MM.1S (cell line): ENCODE results near the gene BRME1.

Experiments used
- DNase-seq: peaks from one replicate; pipeline ENCODE4 v3.0.0-alpha.2; 2015
- H2AFZ ChIP-seq: fragments of 300-600 bp; sonication (generic); 2 replicates; pipeline ENCODE4 v1.6.0; 2016; ENCODE audit warnings: antibody characterized with exemption, low read length
- H3F3A ChIP-seq: fragments of 300-600 bp; sonication (generic); 2 replicates; pipeline ENCODE4 v1.6.1; 2016; ENCODE audit warnings: mild to moderate bottlenecking, antibody characterized with exemption, low read length, moderate library complexity, mixed read lengths; ENCODE audit not compliant: insufficient read depth
- H3K27ac ChIP-seq: fragments of 300-600 bp; sonication (generic); 2 replicates; pipeline ENCODE4 v1.5.1; 2016; ENCODE audit warnings: mild to moderate bottlenecking, low read length
- H3K27me3 ChIP-seq: fragments of 300-600 bp; sonication (generic); replicated peaks from 2 replicates; pipeline ENCODE4 v1.6.0; 2016; ENCODE audit warnings: low read length; ENCODE audit not compliant: insufficient read depth
- H3K36me3 ChIP-seq: fragments of 300-600 bp; sonication (generic); replicated peaks from 2 replicates; pipeline ENCODE4 v1.6.1; 2016; ENCODE audit warnings: mild to moderate bottlenecking, low read length, mixed read lengths; ENCODE audit not compliant: insufficient read depth
- H3K4me1 ChIP-seq: fragments of 300-600 bp; sonication (generic); 2 replicates; pipeline ENCODE4 v1.6.1; 2016; ENCODE audit warnings: low read length, mixed read lengths
- H3K4me2 ChIP-seq: fragments of 300-600 bp; sonication (generic); 2 replicates; pipeline ENCODE4 v1.6.0; 2016; ENCODE audit warnings: low read depth, low read length
- H3K4me3 ChIP-seq: fragments of 300-600 bp; sonication (generic); 2 replicates; pipeline ENCODE4 v1.5.1; 2016; ENCODE audit warnings: low read length, mixed read lengths
- H3K79me2 ChIP-seq: fragments of 300-600 bp; sonication (generic); 2 replicates; pipeline ENCODE4 v1.6.1; 2016; ENCODE audit warnings: mixed run types, low read length, mixed read lengths
- H3K9ac ChIP-seq: fragments of 300-600 bp; sonication (generic); 2 replicates; pipeline ENCODE4 v1.6.1; 2016; ENCODE audit warnings: low read length, mixed read lengths
- H3K9me2 ChIP-seq: fragments of 300-600 bp; sonication (generic); replicated peaks from 2 replicates; pipeline ENCODE4 v1.6.1; 2016; ENCODE audit warnings: mild to moderate bottlenecking, low read length, mixed read lengths; ENCODE audit not compliant: insufficient read depth
- H3K9me3 ChIP-seq: fragments of 300-600 bp; sonication (generic); replicated peaks from 2 replicates; pipeline ENCODE4 v1.6.1; 2016; ENCODE audit warnings: mild to moderate bottlenecking, low read length, mixed read lengths; ENCODE audit not compliant: insufficient read depth
- H4K20me1 ChIP-seq: fragments of 300-600 bp; sonication (generic); 2 replicates; pipeline ENCODE4 v1.6.1; 2016; ENCODE audit warnings: mild to moderate bottlenecking, low read length, moderate library complexity, mixed read lengths; ENCODE audit not compliant: insufficient read depth
- EZH2 ChIP-seq: fragments of 300-600 bp; sonication (generic); optimal IDR thresholded peaks from 2 replicates; pipeline ENCODE3; 2017; ENCODE audit warnings: low read depth, mild to moderate bottlenecking, antibody characterized with exemption, low read length, mixed read lengths
- EZH2phosphoT487 ChIP-seq: fragments of 300-600 bp; sonication (generic); IDR thresholded peaks from 2 replicates; pipeline ENCODE4 v1.6.1; 2018; ENCODE audit warnings: antibody characterized with exemption, low read length
- TF ChIP-seq, protein P1 (sequence below): fragments of 300-600 bp; sonication (generic); IDR thresholded peaks from 2 replicates; pipeline ENCODE4 v1.5.1; 2016; ENCODE audit warnings: antibody characterized with exemption, low read length, mixed read lengths

BRME1 gene

DNA sequence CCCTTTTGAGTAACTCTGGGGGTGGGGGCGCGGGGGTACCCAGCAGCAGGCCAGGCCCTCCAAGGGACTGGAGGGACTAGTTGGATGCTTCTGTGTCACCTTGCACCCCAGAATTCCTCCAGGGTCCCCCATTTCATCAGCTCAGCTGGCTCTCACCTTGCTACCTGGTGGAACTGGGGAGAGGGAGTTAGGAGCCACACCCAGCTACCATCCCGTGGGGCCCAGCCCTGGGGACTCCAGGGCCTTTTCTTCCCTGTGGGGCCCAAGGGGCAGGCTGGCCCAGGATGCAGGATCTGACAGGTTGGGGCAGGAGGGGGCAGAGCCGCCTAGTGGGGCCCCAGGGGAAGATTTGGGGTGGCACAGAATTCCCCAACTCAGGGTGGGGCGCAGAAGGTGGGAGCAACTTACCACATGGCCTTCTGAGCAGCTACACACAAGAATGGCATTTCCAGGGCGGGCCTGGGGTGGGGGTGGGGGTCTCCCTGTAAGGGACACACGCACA is 61.7 kb downstream of the BRME1 start:
- H3F3A ChIP-seq: peaks cover 41% of the 10 kb centered on the region
- H3K4me3 ChIP-seq: no peak overlapping the region
- peaks cover 33% of the 10 kb centered on the region for H3K79me2 ChIP-seq

DNA sequence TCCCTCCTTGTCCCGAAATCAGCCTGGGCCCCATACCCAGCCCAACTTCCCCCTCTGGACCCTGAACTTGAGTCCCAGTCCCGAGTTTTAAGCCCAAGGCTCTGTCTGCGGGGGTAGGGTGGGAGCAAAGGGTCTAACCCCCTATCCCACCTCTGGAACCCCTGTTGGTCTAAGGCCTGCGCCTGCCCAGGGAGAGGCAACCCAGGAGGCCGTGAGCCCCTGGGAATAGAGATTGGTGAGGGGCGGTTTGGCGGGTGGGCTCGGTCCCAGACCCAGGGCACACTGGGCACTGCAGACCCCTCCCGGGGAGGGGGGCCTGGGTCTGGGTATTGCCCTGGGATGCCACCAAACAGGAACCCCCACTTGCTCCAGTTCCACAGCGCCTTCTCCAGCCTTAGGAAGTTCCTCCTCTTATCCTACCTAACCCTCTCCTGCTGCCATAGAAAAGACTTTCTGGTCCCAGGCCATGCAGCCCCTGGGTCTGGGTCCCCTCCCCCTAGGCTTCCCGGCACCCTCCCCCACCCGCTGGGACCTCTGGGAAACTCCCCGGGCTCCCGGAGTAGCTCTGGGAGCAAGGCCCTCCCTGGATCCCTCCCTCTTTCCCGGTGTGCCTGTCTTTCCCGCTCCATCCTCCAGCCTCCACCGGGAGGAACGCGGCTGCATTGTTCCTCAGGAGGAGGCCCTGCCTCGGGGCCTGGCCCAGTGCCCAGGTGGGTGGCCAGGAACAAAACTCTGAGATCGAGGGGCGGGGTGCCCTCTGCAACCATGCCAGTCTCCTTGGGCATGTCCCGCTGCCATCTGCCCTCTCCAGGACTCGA is 62.6 kb downstream of the BRME1 start:
- Histone ChIP-seq H3K9me2 (no peaks in the 10 kb centered on the region), H3K4me3 (peak overlapping the region; percentile 63), H4K20me1 (no peaks in the 10 kb centered on the region), H3K9ac (peak overlapping the region; percentile 95), H3K4me1 (peaks cover 32% of the 10 kb centered on the region), H3F3A (peaks cover 41% of the 10 kb centered on the region), H3K9me3 (no peaks in the 10 kb centered on the region), H3K27me3 (no peaks in the 10 kb centered on the region), H3K36me3 (no peaks in the 10 kb centered on the region), H3K79me2 (peaks cover 41% of the 10 kb centered on the region), H3K4me2 (peak overlapping the region; percentile 97), H2AFZ (peak overlapping the region; percentile 75; the same call in 1 of the 2 replicates), H3K27ac (peak overlapping the region; percentile 67; the same call in 1 of the 2 replicates)
- TF ChIP-seq EZH2: no peak
- TF ChIP-seq EZH2phosphoT487: no peak
- TF ChIP-seq, protein P1, sequence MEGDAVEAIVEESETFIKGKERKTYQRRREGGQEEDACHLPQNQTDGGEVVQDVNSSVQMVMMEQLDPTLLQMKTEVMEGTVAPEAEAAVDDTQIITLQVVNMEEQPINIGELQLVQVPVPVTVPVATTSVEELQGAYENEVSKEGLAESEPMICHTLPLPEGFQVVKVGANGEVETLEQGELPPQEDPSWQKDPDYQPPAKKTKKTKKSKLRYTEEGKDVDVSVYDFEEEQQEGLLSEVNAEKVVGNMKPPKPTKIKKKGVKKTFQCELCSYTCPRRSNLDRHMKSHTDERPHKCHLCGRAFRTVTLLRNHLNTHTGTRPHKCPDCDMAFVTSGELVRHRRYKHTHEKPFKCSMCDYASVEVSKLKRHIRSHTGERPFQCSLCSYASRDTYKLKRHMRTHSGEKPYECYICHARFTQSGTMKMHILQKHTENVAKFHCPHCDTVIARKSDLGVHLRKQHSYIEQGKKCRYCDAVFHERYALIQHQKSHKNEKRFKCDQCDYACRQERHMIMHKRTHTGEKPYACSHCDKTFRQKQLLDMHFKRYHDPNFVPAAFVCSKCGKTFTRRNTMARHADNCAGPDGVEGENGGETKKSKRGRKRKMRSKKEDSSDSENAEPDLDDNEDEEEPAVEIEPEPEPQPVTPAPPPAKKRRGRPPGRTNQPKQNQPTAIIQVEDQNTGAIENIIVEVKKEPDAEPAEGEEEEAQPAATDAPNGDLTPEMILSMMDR: no peak
- no peak for DNase-seq

More for the DNA sequence above, 61.7 kb downstream of the BRME1 start:
- H3K4me1 ChIP-seq: peaks cover 27% of the 10 kb centered on the region
- no peak overlapping the region for H3K9ac ChIP-seq
- H3K9me3 ChIP-seq: no peaks in the 10 kb centered on the region
- no peak overlapping the region for H3K27ac ChIP-seq
- no peak overlapping the region for H3K4me2 ChIP-seq
- DNase-seq: no peak
- H3K36me3 ChIP-seq: no peaks in the 10 kb centered on the region
- H4K20me1 ChIP-seq: no peaks in the 10 kb centered on the region
- H2AFZ ChIP-seq: no peak overlapping the region
- H3K9me2 ChIP-seq: no peaks in the 10 kb centered on the region
- no peaks in the 10 kb centered on the region for H3K27me3 ChIP-seq
- TF ChIP-seq EZH2 (no peak), EZH2phosphoT487 (no peak)
- TF ChIP-seq, protein P1: no peak

DNA sequence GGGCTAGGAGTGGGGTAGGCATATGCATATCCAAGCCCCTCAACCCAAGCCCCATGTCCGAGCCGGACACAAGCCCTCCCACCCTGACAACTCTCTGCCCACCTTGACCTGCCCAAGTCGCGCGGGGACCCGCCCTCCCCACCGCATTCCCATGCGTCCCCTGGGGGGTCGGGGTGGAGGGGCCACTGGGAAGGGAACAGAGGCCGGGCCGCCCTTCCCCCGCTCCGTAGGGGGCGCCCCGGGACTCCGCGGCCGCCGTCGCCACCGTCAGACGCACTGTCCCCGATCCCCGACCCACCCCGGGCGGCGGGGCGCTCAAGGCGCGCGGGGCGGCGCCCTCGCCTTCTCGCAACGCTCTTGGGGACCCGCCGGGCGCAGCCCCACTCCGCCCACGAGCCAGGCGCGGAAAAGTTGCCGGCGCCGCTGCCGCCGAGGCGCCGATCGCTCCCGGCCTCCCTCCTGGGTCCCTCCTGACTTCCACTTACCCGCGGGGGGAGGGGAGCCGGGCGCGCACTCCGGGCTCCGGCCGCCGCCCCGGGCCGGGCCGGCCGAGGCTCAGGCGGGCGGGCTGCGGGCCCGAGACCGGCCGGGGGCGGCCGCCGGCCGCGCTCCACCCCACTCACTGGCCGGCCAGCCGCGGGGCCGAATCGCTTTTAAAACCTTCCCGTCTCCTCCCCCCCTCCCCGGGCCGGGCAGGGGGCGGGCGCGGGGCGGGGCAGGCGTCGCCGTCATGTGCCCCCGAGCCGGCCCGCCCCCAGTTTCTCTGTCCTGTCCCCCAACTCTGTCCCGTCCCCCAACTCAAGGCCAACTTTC is 63.4 kb downstream of the BRME1 start:
- H4K20me1 ChIP-seq: no peaks in the 10 kb centered on the region
- no peaks in the 10 kb centered on the region for H3K9me3 ChIP-seq
- H2AFZ ChIP-seq: peak overlapping the region; percentile 75; the same call in 1 of the 2 replicates
- peak overlapping the region; percentile 97 for H3K9ac ChIP-seq
- peak overlapping the region; percentile 88 for H3K4me3 ChIP-seq
- peaks cover 29% of the 10 kb centered on the region for H3K4me1 ChIP-seq
- peaks cover 39% of the 10 kb centered on the region for H3F3A ChIP-seq
- TF ChIP-seq, protein P1: peak; percentile 12
- TF ChIP-seq EZH2: no peak
- H3K9me2 ChIP-seq: no peaks in the 10 kb centered on the region
- H3K79me2 ChIP-seq: peaks cover 47% of the 10 kb centered on the region
- no peaks in the 10 kb centered on the region for H3K27me3 ChIP-seq
- peak; percentile 61 for DNase-seq
- peak overlapping the region; percentile 97 for H3K4me2 ChIP-seq
- no peaks in the 10 kb centered on the region for H3K36me3 ChIP-seq
- H3K27ac ChIP-seq: peak overlapping the region; percentile 95
